Panc1 (cell line): ENCODE results near the gene ADI1. TPM values are rescaled to one million over a fixed set of nuclear protein-coding genes. Genes with fewer than 3 reads are reported as not detected.
"Not testable (repeated sequence)": the region's sequence is repeated elsewhere in the genome, so short reads cannot be mapped to it uniquely, and the experiment has no call there.

ENCODE experiments used
- ATAC-seq: fragments of 200-7000 bp; cut with Tn5 transposase; 2 replicates; pipeline ENCODE4 v1.9.1; 2020; ENCODE audit warnings: mild to moderate bottlenecking, moderate library complexity
- BruUV-seq: library from RNA; stranded (reverse); fragments of 400-500 nt; replicated peaks from 2 replicates; lab custom pipeline; 2021; lab: Mats Ljungman, UMichigan
- CTCF ChIA-PET: fragments of 300-600 bp; sonication (Branson Sonifier 250); formaldehyde crosslinking; loops from one replicate; lab custom pipeline; 2022; ENCODE audit warnings: antibody characterized with exemption; lab: Charles Lee
- POLR2A ChIA-PET: fragments of 300-600 bp; sonication (Branson Sonifier 250); formaldehyde crosslinking; loops from one replicate; lab custom pipeline; 2022; ENCODE audit warnings: antibody characterized with exemption; lab: Charles Lee
- DNase-seq: peaks from one replicate; pipeline ENCODE4 v3.0.0-alpha.2; 2010; ENCODE audit warnings: low read depth, low spot score
- H3K27ac ChIP-seq: 2 replicates; pipeline ENCODE4 v1.5.1; 2011; ENCODE audit warnings: mild to moderate bottlenecking, low read length, inconsistent platforms
- H3K27me3 ChIP-seq: fragments of 200-500 bp; sonication (Bioruptor generic); 2 replicates; pipeline ENCODE4 v1.6.0; 2014; ENCODE audit warnings: low read length, inconsistent platforms; ENCODE audit not compliant: control insufficient read depth, insufficient read depth
- H3K36me3 ChIP-seq: fragments of 200-500 bp; sonication (Bioruptor generic); 2 replicates; pipeline ENCODE4 v1.5.1; 2014; ENCODE audit warnings: inconsistent platforms, mild to moderate bottlenecking, low read length, moderate library complexity; ENCODE audit not compliant: control insufficient read depth, insufficient read depth
- H3K4me1 ChIP-seq: 2 replicates; pipeline ENCODE4 v1.5.1; 2011; ENCODE audit warnings: inconsistent platforms, mild to moderate bottlenecking, low read length, moderate library complexity; ENCODE audit not compliant: control insufficient read depth, insufficient read depth
- H3K4me3 ChIP-seq, 2 experiments: 2 replicates each; pipeline ENCODE4 v1.5.1; 2011 to 2012; ENCODE audit warnings: low read depth in 2 of 2, low read length in 2 of 2, mild to moderate bottlenecking in 2 of 2, inconsistent platforms in 1 of 2, moderate library complexity in 1 of 2
- H3K9me3 ChIP-seq: fragments of 200-500 bp; sonication (Bioruptor generic); 2 replicates; pipeline ENCODE4 v1.5.1; 2014; ENCODE audit warnings: low read depth, mild to moderate bottlenecking, inconsistent platforms, low read length, moderate library complexity; ENCODE audit not compliant: control insufficient read depth, insufficient read depth
- POLR2AphosphoS5 ChIP-seq: IDR thresholded peaks from 2 replicates; pipeline ENCODE4 v1.6.1; 2012; ENCODE audit warnings: mild to moderate bottlenecking, low read depth, low read length, moderate library complexity
- SIN3A ChIP-seq: IDR thresholded peaks from 2 replicates; pipeline ENCODE4 v1.6.1; 2012; ENCODE audit warnings: low read depth, mild to moderate bottlenecking, low read length, moderate library complexity, borderline replicate concordance; ENCODE audit not compliant: insufficient read depth
- TCF7L2 ChIP-seq: IDR thresholded peaks from 2 replicates; pipeline ENCODE4 v1.6.1; 2011; ENCODE audit warnings: mild to moderate bottlenecking, low read depth, low read length, inconsistent platforms
- in situ Hi-C: cut with HindIII; loops from 2 replicates; pipeline ENCODE4 v1.10.0; 2016; ENCODE audit warnings: low sequenced_read_pairs, low pct_unique_long_range_greater_than_20kb
- intact Hi-C: fragments of 100-400 bp; cut with micrococcal nuclease; formaldehyde crosslinking; loops from one replicate; pipeline ENCODE4 v1.10.0; 2022; ENCODE audit not compliant: unreplicated experiment
- total RNA-seq: library from RNA; stranded (reverse); gene quantifications from one replicate; pipeline ENCODE4 v1.2.1, GENCODE V29; 2021; ENCODE audit not compliant: unreplicated experiment
- TF ChIP-seq, protein P1 (sequence below), 2 experiments: IDR thresholded peaks; 2 replicates each; pipeline ENCODE4 v1.6.1; 2011 to 2012; ENCODE audit warnings: low read depth in 2 of 2, control low read depth in 1 of 2, low read length in 1 of 2, mild to moderate bottlenecking in 1 of 2, moderate library complexity in 1 of 2; ENCODE audit not compliant: insufficient read depth in 1 of 2
- TF ChIP-seq, protein P2 (sequence below): fragments of 450-650 bp; IDR thresholded peaks from 2 replicates; pipeline ENCODE4 v1.5.1; 2017; ENCODE audit warnings: mild to moderate bottlenecking

Gene ADI1
- total RNA-seq, 1 experiment from 2014 or later = 42.9 TPM

DNA sequence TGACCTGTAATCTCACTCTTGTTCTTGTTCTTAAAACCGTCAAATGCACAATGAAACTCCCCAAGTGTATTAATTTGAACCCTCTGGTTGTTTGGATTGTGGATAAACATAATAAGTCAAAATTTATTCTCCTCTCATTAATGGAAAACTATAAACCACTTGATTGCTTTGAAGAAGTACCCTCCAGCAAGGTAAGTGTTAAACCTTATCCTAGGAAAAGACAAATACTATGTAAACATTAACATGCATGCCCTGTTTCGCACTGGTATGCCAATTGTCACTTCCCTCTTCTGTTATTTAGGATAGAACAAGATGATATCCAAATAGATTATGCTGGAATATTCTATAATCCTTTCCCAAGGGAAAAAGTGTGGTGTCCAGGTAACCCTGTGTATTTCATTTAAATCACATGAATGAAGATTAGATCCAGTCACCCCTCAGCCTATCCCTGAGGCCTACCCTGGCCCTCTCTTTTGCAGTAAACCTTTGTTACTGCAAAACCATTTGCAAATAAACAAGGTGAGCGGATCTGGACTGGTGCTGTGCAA, 1.3 kb downstream of the ADI1 start:
- intact Hi-C loops (no loop called here), in situ Hi-C loops (no loop called here)
- Histone ChIP-seq H3K4me1 (peaks cover 12% of the 10 kb centered on the region), H3K27ac (peak overlapping the region; percentile 85), H3K4me3 (peak overlapping the region; percentile 77 to 89), H3K27me3 (no peaks in the 10 kb centered on the region), H3K9me3 (no peaks in the 10 kb centered on the region), H3K36me3 (no peaks in the 10 kb centered on the region; the same call in 1 of the 2 replicates)
- CTCF ChIA-PET = interaction anchor here (0.6 kb wide), 1 partner anchor 134 kb away, joined by 3 read pairs; no protein-coding TSS in a partner anchor
- ATAC-seq (no peak), DNase-seq (no peak)
- no TSS peak for BruUV-seq
- POLR2A ChIA-PET = no interaction called here
- TF ChIP-seq SIN3A (no peak), TCF7L2 (no peak), POLR2AphosphoS5 (no peak)
- TF ChIP-seq, protein P1, sequence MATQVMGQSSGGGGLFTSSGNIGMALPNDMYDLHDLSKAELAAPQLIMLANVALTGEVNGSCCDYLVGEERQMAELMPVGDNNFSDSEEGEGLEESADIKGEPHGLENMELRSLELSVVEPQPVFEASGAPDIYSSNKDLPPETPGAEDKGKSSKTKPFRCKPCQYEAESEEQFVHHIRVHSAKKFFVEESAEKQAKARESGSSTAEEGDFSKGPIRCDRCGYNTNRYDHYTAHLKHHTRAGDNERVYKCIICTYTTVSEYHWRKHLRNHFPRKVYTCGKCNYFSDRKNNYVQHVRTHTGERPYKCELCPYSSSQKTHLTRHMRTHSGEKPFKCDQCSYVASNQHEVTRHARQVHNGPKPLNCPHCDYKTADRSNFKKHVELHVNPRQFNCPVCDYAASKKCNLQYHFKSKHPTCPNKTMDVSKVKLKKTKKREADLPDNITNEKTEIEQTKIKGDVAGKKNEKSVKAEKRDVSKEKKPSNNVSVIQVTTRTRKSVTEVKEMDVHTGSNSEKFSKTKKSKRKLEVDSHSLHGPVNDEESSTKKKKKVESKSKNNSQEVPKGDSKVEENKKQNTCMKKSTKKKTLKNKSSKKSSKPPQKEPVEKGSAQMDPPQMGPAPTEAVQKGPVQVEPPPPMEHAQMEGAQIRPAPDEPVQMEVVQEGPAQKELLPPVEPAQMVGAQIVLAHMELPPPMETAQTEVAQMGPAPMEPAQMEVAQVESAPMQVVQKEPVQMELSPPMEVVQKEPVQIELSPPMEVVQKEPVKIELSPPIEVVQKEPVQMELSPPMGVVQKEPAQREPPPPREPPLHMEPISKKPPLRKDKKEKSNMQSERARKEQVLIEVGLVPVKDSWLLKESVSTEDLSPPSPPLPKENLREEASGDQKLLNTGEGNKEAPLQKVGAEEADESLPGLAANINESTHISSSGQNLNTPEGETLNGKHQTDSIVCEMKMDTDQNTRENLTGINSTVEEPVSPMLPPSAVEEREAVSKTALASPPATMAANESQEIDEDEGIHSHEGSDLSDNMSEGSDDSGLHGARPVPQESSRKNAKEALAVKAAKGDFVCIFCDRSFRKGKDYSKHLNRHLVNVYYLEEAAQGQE (IDR thresholded peaks at IDR 0.05; ENCODE audit: insufficient read depth in 1 of 2, low read depth in 2 of 2, low read length in 1 of 2) = no peak
- TF ChIP-seq, protein P2, sequence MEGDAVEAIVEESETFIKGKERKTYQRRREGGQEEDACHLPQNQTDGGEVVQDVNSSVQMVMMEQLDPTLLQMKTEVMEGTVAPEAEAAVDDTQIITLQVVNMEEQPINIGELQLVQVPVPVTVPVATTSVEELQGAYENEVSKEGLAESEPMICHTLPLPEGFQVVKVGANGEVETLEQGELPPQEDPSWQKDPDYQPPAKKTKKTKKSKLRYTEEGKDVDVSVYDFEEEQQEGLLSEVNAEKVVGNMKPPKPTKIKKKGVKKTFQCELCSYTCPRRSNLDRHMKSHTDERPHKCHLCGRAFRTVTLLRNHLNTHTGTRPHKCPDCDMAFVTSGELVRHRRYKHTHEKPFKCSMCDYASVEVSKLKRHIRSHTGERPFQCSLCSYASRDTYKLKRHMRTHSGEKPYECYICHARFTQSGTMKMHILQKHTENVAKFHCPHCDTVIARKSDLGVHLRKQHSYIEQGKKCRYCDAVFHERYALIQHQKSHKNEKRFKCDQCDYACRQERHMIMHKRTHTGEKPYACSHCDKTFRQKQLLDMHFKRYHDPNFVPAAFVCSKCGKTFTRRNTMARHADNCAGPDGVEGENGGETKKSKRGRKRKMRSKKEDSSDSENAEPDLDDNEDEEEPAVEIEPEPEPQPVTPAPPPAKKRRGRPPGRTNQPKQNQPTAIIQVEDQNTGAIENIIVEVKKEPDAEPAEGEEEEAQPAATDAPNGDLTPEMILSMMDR = no peak

GRCh38 chr2:3516831-3517230, 2.5 kb downstream of the ADI1 start:
- no peaks in the 10 kb centered on the region; the same call in 1 of the 2 replicates for H3K36me3 ChIP-seq
- intact Hi-C loops = no loop called here
- DNase-seq (no peak), ATAC-seq (no peak)
- no peaks in the 10 kb centered on the region for H3K27me3 ChIP-seq
- ChIA-PET CTCF (no interaction called here), POLR2A (interaction anchor here (0.6 to 1.0 kb wide), 2 partner anchors 11 to 58 kb away, joined by 3 read pairs; partner anchors contain the start of gene RPS7)
- no peak overlapping the region for H3K27ac ChIP-seq
- no peak overlapping the region for H3K4me3 ChIP-seq
- H3K9me3 ChIP-seq = no peaks in the 10 kb centered on the region
- in situ Hi-C loops = no loop called here
- peaks cover 12% of the 10 kb centered on the region for H3K4me1 ChIP-seq
- no peak for TF ChIP-seq SIN3A
- TF ChIP-seq, protein P1 (IDR thresholded peaks at IDR 0.05; ENCODE audit: insufficient read depth in 1 of 2, low read depth in 2 of 2, low read length in 1 of 2) = no peak
- TF ChIP-seq, protein P2 = no peak
- no peak for TF ChIP-seq TCF7L2
- TF ChIP-seq POLR2AphosphoS5 = no peak
- BruUV-seq = no TSS peak

- CTCF ChIA-PET, H3K36me3 ChIP-seq, in situ Hi-C loops, BruUV-seq, H3K4me3 ChIP-seq, ATAC-seq, H3K27ac ChIP-seq, DNase-seq, POLR2A ChIA-PET, H3K27me3 ChIP-seq, H3K9me3 ChIP-seq, intact Hi-C loops: not testable (repeated sequence)
- peaks cover 12% of the 10 kb centered on the region for H3K4me1 ChIP-seq
Observed at GRCh38 chr2:3515438-3515837, 3.9 kb downstream of the ADI1 start.
